HG03575 (cell line): ENCODE results near the gene PRKAR1A.
A peak's percentile ranks its signal among the peaks of the same experiment; 100 is the strongest.
"Not testable (repeated sequence)": the region's sequence is repeated elsewhere in the genome, so short reads cannot be mapped to it uniquely, and the experiment has no call there.

ENCODE experiments used
- ATAC-seq: cut with Tn5 transposase; IDR thresholded peaks from one replicate; pipeline ENCODE4 v1.9.1; 2021; ENCODE audit not compliant: unreplicated experiment, insufficient number of reproducible peaks, low FRiP score; ENCODE audit errors: extremely low read depth

PRKAR1A gene

DNA sequence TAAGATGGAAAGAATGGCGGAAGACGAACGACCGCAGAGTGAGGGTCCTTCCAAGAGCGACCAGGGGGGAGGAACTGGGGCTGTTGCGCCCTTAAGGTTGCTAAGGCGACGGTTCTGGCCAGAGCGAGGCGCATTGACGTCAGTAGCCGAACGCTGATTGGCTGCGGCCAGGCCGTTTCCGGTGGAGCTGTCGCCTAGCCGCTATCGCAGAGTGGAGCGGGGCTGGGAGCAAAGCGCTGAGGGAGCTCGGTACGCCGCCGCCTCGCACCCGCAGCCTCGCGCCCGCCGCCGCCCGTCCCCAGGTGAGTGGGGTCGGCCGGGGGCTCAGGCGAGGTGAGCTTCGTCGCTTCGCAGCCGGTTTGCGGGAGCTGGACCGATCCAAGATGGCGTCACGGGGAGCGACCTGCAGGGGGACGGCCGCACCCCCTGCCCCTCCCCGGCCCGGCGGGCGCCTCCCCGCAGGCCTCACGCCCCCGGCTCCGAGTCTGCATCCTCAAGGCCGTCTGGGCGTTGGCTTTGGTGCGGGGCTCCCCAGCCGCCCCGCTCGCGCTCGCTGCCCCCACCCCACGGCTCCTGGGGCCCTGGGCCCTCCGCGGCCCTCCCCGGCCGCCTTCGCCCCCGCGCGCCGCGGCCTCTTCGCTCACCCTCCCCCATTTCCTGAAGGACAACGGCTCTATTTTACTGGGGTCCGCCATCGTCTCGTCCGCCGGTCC is at the start of gene PRKAR1A:
Gene PRKAR1A, plus strand, starts transcription at position 184 of the 713 bp plus-strand sequence. CDS start 2,970 bp downstream, outside the sequence.
- peak; percentile 44 for ATAC-seq

DNA sequence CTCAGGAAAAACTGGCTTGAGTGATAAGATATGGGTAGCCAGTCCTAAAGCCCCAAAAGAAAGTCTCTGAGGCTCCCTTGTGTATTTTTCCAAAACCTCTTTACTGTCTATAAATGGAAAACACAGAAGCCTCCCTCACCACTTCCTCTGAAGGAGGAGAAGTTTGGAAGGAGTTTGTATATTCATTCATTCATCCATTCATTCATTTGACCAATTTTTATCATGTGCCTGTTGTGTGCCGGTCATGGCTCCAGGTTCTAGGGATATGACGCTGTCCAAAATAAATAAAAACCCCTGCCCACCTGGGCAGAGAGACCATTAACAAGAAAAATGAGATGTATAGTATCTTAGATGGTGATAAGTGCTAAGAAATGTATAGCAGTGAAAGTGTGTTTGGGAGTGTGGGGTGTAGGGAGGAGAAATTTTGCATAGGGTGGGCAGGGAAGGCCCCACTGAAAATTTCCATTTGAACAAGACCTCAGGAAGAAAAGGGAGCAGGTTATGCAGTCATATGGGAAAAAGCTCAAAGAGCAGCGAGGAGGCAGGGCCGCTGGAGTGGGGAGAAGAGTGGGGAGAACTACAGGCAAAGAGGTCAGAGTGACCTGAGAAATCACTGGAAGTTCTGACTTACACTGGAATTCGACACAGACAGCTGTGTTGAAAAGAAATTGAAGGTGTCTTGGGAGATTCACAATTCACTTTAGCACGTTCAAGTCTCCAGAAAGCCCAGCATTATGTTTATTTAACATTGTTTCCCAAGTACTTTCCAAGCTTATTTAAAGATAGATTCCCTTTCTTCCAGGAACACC is 48.8 kb upstream of the PRKAR1A start:
- ATAC-seq, result no peak

DNA sequence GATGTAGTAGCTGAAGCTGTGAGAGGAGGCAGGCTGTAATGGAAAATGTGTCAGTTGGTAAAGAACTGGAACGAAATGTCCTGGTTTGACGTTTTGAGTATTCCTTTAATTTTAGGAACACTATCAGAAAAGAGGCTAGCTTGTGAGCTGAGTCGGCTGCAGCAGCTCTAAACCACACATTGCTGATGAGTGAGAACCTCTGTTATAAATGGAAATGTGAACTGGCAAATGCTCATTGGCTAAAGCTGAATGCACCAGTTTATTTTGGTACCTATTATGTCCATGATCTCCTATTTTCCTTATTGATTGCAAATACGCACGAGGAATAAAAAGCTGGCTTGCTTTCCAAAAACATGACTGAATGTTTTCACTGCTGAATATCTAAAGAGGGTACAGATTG is 43.9 kb upstream of the PRKAR1A start:
- ATAC-seq, result no peak

DNA sequence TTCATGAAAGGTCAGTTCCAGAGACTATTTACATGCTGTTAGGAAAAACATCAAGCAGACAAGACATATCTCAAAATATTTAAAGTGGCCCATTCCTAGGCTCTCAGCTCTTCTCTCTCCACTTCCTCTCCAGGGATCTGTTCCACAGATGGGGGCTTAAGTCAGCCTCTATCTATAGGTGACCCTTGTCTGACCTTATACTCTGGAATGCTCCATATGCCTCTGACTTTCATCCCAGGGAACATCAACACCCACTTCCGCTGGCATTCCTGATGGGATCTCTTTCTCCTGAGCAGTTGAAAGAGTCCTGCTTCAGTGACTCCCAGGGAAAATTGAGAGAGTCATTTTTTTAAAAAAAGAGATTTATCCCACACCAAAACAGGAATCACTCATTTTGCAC is 43.4 kb upstream of the PRKAR1A start:
- no peak for ATAC-seq

DNA sequence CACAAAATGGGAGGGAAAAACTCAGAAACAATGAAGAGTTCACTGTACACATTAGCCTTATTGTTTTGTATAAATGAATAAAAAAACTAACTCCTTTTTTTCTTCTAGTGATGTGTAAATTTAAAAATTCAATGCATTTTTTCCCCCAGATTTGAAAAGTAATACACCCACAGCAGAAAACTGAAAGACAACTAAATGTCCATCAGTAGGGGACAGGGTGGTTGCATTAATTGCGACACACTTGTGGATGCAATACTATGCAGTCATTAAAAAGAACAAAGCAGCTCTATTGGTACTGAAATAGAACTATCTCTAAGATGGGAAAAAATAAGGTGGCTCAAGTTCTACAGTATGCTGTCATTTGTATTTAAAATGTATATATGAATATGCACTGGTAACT is 41.3 kb upstream of the PRKAR1A start:
- ATAC-seq, result no peak

DNA sequence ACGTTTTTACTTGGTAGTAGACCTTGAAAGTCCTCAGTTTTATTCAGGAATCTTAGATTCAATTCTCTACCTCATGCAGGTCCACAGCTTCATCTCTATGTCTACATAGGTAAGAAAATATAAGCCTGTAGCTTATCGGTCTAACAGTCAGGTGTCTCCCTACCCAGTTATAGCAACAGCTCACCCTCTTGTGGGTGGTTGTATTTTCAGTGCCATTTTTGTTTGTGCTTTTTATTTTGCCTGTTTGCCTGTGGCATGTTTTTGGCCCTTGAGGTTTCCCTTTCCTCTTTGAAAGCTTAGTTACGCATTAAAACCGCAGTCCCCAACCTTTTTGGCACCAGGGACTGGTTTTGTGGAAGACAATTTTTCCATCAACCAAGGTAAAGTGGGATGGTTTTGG is 31.3 kb upstream of the PRKAR1A start:
- ATAC-seq, result no peak

DNA sequence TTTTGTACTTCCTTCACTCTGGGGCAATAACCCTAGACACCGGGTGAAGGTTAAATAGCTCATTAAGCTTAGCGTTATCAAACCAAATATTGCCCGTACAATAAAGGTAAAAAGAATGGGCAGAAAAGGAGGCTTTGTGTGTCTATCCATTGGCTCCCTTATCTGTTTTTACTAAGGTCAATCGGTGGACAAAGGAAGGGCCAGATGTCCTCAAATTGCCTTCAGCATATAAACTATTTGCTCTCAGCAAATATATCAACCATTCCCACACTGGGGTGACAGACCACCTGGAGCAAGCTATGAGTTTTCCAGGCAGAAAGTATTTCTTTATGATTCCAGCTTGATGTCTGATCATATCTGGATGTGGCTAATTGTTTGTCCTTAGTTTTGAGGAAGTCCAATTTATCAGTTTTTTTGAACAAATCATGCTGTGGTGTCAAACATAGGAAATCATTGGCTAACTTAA is 29.6 kb upstream of the PRKAR1A start:
- ATAC-seq, result no peak

DNA sequence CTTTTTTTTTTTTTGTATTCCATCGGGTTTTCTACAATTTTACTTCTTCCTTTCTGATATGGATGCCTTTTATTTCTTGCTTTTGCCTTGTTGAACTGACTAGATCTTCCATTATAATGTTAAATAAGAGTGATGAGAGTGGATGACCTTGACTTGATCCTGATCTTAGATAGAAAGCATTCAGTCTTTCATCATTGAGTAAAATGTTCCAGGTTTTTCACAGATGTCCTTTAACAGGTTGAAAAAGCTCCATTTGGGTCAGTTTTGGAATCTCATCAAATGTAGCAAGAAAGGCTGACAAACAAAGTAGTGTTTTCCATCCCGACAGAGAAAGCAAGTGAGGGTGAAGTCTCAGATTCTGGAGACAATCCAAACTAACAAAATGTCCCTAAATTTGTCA is 27.8 kb upstream of the PRKAR1A start:
- ATAC-seq, result no peak

DNA sequence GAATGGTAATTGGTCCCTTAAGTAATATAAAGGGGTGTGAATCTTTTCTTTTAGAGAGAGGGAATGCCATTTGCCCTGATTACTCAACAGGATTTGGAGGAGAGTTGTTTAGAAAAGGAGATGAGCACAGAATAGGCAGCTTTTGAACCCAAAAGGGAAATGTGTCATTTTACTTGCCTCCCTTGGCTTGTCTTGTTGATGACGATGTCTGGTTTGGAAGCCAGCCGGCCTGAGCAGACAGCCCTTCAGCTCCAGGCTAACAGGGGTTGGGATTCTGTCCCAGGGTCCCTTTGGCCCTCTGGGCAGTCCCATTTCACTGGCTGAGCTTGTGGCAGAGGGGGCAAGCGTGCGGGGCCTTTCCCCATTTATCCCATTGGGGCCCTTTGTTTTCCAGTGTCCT is 22.3 kb upstream of the PRKAR1A start:
- ATAC-seq, result no peak

DNA sequence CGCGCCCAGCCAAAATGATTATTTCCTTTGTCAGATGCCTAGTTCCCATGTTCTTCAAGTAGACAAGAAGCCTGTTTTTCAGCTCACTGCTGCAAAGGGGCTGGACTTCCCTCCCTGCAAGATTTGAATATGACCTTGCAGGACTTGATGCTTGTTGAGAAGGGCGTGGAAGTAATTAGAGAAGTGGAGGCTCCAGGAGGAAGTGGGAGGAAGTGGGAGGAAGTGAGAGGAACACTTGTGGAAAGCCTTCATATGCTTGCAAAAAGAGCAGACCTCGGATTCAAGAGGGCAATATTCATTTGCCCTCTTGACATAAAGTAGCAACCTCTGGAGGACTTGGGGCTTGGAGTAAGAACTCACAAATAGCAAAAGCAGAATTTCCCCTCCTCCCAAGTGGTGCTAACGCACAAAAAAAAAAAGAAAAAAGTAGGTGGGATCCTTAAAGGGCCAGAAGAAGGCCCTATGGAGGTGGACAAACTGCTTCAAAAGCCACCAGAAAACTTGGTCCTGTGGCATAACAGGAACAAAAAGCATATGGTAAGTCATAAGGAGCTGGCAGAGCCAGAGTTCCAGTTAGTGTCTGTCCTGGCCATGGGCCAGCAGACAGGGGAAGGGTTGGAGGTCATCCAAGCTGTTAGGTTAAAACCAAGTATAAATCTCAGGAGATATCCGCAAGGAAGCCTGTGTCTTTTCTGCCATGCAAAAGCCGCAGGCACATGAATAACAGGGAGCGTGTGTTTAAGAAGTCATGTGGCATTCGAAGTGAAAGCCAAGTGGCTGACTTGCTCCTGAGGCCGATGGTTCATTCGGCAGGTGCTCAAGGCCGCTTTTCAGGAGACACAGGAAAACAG is 20.6 kb upstream of the PRKAR1A start:
- no peak for ATAC-seq

DNA sequence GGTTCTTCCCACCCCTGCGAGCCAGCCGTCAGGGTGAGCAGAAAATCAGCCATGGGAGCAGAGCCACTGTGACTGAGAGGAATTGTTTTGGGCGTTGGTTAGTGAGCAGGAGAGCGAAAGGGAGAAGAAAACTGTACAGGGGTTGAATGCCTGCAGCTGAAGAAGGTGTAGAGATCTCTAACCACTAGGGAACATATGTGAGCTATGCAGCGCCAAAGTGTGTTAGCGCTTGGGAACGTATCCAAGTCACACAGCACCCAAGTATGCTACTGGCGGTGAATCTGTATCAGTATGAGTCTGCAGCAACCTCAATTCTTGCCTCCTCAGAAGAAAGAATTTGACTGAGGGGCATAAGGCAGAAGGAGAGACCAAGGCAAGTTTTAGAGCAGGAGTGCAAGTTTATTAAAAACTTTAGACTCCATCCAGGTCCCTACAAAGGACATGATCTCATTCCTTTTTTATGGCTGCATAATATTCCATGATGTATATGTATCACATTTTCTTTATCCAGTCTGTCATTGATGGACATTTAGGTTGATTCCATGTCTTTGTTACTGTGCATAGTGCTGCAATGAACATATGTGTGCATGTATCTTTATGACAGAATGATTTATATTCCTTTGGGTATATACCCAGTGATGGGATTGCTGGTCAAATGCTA is 19.7 kb upstream of the PRKAR1A start:
- ATAC-seq, result not testable (repeated sequence)

DNA sequence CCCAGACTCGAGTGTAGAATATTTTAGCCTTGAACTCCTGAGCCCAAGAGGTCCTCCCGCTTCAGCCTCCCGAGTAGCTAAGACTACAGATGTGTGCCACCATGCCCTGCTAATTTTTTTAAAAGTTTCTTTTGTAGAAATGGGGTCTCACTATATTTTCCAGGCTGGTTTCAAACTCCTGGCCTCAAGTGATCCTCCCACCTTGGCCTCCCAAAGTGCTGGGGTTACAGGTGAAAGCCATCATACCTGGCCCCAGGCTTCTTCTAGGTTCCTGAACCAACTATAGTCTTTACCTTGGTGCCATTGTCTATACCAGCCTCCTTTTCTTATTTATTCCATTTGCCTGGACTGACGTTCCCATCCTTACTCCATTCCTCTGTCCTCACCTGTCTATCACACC is 17.1 kb upstream of the PRKAR1A start:
- no peak for ATAC-seq

DNA sequence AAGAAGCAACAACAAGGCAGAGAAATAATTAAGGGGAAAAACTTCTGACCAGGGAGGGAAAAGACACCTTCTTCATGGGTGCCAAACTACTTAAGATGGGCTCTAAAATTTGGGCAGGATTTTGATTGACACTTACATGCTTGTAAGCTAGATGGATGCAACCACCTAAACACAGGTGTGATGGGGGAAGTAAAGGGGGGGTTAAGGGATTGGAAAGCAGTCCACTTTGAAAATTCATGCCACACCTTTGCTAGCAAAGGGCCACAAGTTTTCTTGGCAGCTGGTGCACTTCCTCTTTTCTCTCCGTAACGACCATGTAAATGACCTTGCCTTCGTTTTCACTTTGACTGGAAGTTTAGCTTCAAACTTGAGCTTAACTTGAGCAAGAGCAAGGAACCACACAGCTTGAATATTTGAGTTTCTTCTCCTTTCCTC is 14.3 kb upstream of the PRKAR1A start:
- ATAC-seq, result peak; percentile 94

DNA sequence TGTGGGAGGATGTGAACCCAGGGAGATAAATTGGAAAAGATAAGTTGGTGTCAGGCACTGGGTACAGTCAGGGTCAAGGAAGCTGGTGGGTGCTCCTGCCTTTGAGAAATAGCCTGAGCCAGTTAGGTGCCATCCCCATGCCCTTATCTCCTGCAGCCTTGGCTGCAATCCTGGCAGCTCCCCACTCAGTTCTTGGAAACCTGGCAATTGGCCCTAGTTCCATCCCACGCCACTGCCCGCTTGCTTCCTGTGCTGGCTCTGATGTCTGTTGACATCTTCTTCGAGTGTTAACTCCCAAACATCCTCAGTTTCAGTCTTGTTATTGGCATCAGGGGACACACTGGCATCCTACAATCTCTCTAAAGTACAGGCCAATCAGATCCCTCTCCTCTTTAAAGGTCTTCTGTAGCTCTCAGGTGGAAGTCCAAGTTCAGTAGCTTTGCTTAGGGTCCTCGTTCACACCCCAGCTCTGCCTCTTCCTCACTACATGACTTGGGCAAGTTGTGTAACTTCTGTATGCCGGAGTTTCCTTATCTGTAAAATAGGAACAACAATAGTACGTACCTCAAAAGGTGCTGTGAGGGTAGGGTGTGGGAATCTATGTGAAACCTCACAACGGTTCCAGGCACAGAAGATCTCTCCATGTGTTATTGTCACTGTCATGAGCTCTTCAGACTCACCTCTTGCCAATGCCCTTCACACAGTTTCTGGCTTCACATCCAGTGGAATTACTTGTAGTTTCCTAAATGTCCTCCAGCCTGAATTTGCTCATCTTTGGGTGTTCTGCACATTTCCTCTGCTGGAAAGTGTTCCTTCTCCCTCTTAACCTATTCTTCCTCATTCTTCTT is 13.5 kb upstream of the PRKAR1A start:
- no peak for ATAC-seq

DNA sequence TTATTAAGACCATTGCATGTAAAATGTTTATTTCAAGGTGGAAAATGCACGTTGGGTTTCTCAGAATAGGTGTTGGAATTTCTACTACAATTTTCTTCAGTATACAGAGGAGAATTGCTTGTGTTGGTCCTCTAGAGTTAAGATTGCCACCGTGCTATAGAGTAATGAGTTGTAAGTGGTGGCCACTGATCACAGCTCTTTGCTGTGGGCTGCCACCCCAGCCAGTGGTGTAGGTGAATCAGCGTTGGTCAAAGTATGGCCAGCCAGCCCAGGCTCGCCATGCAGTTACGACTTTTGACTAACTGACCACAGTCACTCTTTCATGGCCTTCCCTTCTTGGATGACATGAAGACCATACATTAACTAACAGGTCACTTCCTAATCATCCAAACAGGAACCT is 12.6 kb upstream of the PRKAR1A start:
- no peak for ATAC-seq

DNA sequence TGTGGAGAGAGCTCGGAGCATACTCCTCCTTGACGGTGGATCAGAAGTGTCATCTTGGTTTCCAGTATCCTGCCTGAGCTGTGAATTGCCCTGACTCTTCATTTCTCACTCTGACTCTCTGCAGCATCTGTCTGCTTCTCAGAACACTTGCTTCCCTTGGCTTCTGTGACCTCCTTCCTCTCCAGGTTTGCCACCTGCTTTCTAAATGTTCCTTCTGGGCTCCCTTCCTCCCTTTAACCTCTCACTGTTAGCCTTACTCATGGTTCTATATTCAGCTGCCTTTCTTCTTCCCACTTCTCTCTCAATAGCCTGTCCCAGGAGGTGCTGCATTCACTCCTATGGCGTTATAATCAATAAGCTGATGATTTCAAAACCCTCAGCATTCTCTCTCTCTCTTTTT is 11.2 kb upstream of the PRKAR1A start:
- ATAC-seq, result no peak

DNA sequence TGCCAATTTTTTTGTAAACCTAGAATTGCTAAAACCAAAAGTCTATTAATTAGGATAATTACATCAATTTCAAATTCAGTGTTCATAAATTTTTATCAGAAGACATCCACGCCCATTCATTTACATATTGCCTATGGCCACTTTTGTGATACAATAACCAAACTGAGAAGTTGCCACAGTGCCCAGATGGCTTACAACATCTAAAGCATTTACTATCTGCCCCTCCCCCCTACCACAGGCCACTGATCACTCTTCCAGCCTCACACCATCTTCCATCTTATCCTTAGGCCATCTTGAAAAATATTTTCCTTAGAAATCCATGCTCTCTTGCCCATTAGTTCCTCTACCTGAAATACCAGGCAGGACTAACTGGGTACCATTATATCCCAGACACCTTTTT is 6.3 kb upstream of the PRKAR1A start:
- no peak for ATAC-seq

DNA sequence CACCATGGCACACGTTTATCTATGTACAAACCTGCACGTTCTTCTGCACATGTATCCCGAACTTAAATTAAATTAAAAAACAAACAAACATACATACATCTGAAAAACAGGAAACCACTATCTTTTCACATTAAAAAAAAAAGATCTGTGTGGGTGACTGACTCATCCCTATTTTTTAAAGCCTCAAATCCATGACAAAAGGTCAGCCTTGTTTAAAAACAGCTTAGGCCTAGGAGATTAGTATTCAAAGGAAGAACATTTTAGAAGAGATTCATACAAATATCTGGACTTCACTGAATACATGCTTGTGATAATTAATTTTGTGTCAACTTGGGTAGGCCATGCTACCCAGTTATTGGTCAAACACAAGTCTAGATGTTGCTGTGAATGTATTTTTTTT is 4.7 kb upstream of the PRKAR1A start:
- ATAC-seq, result no peak
